Endothelial cell of umbilical vein (primary cell): ENCODE measurements around the gene RNF217.

ENCODE experiments used
- CTCF ChIP-seq, 2 donors: IDR thresholded peaks; 1 replicate in 1 of 2; 2 replicates in 1 of 2; pipeline ENCODE4 v1.5.1; 2011; ENCODE audit warnings: low read length in 2 of 2, mild to moderate bottlenecking in 2 of 2, moderate library complexity in 2 of 2, control low read depth in 1 of 2, inconsistent platforms in 1 of 2, low read depth in 1 of 2; ENCODE audit not compliant: insufficient read depth in 1 of 2; ENCODE audit errors: extremely low read depth in 1 of 2
- EZH2 ChIP-seq: IDR thresholded peaks from 2 replicates; pipeline ENCODE4 v1.6.1; 2012; ENCODE audit warnings: borderline replicate concordance, low read depth, mild to moderate bottlenecking, moderate library complexity, low read length, inconsistent platforms; ENCODE audit not compliant: severe bottlenecking
- FOS ChIP-seq: IDR thresholded peaks from 2 replicates; pipeline ENCODE4 v1.6.1; 2011; ENCODE audit warnings: mild to moderate bottlenecking, low read length, moderate library complexity, borderline replicate concordance; ENCODE audit not compliant: insufficient read depth
- GATA2 ChIP-seq: IDR thresholded peaks from 2 replicates; pipeline ENCODE4 v1.7.0; 2011; ENCODE audit warnings: low read depth, mild to moderate bottlenecking, moderate library complexity, mixed read lengths, low read length; ENCODE audit not compliant: insufficient read length, insufficient read depth
- JUN ChIP-seq: IDR thresholded peaks from 2 replicates; pipeline ENCODE4 v1.6.1; 2011; ENCODE audit warnings: borderline replicate concordance, low read depth; ENCODE audit not compliant: insufficient read length, insufficient read depth
- MAX ChIP-seq: IDR thresholded peaks from 2 replicates; pipeline ENCODE4 v1.6.1; 2011; ENCODE audit not compliant: insufficient read depth, insufficient read length
- MYC ChIP-seq: IDR thresholded peaks from one replicate; pipeline ENCODE4 v1.6.1; 2011; ENCODE audit warnings: mild to moderate bottlenecking, low read depth, low read length
- POLR2A ChIP-seq: IDR thresholded peaks from 2 replicates; pipeline ENCODE4 v1.6.1; 2012; ENCODE audit warnings: low read depth, mild to moderate bottlenecking, control low read depth, low read length
- POLR2AphosphoS5 ChIP-seq: IDR thresholded peaks from 2 replicates; pipeline ENCODE4 v1.6.1; 2012; ENCODE audit warnings: low read depth, mild to moderate bottlenecking, control low read depth, low read length, moderate library complexity; ENCODE audit not compliant: insufficient read depth

DNA sequence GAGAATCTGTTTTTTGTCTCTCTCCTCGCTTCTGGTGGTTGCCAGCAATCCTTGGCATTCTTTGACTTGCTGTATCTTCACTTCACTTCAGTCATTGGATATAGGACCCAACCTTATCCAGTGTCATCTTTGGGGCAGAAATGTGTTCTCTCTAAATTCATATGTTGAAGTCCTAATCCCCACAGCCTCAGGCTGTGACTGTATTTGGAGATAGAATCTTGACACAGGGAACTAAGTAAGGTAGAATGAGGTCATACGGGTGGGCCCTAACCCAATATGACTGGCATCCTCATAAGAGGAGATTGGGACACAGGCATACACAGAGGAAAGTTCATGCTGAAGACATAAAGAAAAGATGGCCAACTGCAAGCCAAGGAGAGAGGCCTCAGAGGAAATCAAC, 139.4 kb downstream of the RNF217 start:
- TF ChIP-seq CTCF (IDR thresholded peaks at IDR 0.05; ENCODE audit: extremely low read depth in 1 of 2, insufficient read depth in 1 of 2, low read depth in 1 of 2, low read length in 2 of 2) (no peak), POLR2A (no peak), FOS (no peak), JUN (no peak), MAX (no peak), POLR2AphosphoS5 (no peak), MYC (no peak), EZH2 (no peak), GATA2 (no peak)
